IPS-20b (cell line): ENCODE results near the gene NRDC.
A peak's percentile ranks its signal among the peaks of the same experiment; 100 is the strongest.

Experiments
- H3K27ac ChIP-seq: one replicate; pipeline ENCODE4 v1.5.1; 2013; ENCODE audit warnings: low read length
- H3K27me3 ChIP-seq: 2 replicates; pipeline ENCODE4 v1.6.1; 2013; ENCODE audit warnings: mild to moderate bottlenecking, low read length, inconsistent platforms; ENCODE audit not compliant: insufficient read depth
- H3K36me3 ChIP-seq: 2 replicates; pipeline ENCODE4 v1.6.1; 2013; ENCODE audit warnings: low read depth, mild to moderate bottlenecking, inconsistent platforms, low read length, moderate library complexity; ENCODE audit not compliant: insufficient read depth
- H3K4me1 ChIP-seq: 2 replicates; pipeline ENCODE4 v1.6.1; 2013; ENCODE audit warnings: mild to moderate bottlenecking, control low read depth, inconsistent platforms, low read length, moderate library complexity; ENCODE audit not compliant: insufficient read depth
- H3K4me3 ChIP-seq: 2 replicates; pipeline ENCODE4 v1.5.1; 2013; ENCODE audit warnings: mild to moderate bottlenecking, low read length, inconsistent platforms
- H3K9ac ChIP-seq: 2 replicates; pipeline ENCODE4 v1.6.1; 2013; ENCODE audit warnings: low read depth, mild to moderate bottlenecking, inconsistent platforms, low read length, moderate library complexity
- H3K9me3 ChIP-seq: 2 replicates; pipeline ENCODE4 v1.6.1; 2013; ENCODE audit warnings: mild to moderate bottlenecking, low read depth, low read length, inconsistent platforms; ENCODE audit not compliant: insufficient read depth

The NRDC gene, protein sequence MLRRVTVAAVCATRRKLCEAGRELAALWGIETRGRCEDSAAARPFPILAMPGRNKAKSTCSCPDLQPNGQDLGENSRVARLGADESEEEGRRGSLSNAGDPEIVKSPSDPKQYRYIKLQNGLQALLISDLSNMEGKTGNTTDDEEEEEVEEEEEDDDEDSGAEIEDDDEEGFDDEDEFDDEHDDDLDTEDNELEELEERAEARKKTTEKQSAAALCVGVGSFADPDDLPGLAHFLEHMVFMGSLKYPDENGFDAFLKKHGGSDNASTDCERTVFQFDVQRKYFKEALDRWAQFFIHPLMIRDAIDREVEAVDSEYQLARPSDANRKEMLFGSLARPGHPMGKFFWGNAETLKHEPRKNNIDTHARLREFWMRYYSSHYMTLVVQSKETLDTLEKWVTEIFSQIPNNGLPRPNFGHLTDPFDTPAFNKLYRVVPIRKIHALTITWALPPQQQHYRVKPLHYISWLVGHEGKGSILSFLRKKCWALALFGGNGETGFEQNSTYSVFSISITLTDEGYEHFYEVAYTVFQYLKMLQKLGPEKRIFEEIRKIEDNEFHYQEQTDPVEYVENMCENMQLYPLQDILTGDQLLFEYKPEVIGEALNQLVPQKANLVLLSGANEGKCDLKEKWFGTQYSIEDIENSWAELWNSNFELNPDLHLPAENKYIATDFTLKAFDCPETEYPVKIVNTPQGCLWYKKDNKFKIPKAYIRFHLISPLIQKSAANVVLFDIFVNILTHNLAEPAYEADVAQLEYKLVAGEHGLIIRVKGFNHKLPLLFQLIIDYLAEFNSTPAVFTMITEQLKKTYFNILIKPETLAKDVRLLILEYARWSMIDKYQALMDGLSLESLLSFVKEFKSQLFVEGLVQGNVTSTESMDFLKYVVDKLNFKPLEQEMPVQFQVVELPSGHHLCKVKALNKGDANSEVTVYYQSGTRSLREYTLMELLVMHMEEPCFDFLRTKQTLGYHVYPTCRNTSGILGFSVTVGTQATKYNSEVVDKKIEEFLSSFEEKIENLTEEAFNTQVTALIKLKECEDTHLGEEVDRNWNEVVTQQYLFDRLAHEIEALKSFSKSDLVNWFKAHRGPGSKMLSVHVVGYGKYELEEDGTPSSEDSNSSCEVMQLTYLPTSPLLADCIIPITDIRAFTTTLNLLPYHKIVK

DNA sequence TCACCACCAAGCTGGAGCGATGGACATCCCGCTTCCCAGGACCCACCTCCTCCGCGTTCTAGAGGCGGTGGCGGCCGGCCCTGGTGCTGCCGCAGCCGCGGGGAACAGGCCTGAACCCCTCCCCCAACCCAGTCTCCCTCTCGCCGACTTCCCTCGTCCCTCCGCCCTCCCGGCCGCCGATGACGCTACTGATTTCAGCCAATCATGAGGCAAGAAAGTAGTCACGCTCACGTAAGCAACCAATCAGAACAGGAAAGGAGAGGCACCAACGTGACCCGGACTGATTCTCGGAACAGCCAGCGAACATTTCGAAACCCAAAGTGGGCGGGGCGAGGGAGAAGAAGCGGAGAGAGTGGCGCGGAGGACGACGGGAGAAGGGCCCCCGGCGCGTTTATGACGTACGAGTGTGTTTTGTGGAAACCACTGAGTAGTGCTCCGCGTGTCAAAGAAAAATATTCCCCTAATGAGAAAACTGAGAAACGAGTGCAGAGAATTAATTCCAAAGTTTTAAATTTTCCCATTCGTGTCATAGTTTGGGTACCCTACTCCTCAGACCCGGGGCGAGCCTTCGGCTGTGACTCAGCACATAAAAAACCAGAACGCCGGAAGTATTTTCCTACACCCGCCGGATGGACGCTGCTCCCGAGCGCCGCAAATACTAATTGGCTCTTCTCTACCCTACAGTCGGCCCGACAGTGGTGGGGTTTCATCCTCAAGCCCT is at the start of gene NRDC:
TSS of gene NRDC (minus strand) at position 112 of the 721 bp plus-strand sequence. CDS start 112 bp downstream, outside the sequence.
- H3K4me1 ChIP-seq = peaks cover 3% of the 10 kb centered on the region; the same call in 1 of the 2 replicates
- peak within 1 kb of the TSS; percentile 99 for H3K27ac ChIP-seq
- peaks cover 13% of the 10 kb centered on the region for H3K27me3 ChIP-seq
- H3K4me3 ChIP-seq = peak within 1 kb of the TSS; percentile 99
- no peaks in the 10 kb centered on the region for H3K9me3 ChIP-seq
- H3K36me3 ChIP-seq = no peaks in the 10 kb centered on the region
- peak within 1 kb of the TSS; percentile 98 for H3K9ac ChIP-seq

DNA sequence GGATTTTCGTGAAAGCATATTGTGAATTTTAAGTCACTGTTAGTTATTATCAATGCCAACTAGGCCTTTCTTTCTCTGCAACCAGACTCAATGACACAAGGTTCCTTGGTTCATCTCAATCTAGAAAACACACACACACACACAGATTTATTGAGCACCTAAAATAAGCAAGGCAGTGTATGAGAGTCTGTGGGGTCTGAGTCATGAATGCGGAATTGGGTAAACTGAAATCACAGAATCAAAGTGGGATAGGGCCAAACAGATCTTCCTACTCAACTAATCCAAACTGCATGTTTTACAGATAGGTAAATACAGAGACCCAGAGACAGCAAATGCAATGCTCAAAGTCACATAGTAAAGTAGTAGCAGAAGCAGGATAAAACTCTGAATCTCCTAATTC is 48.5 kb upstream of the NRDC start:
- Histone ChIP-seq H3K27ac (no peak overlapping the region), H3K9ac (no peak overlapping the region), H3K4me1 (no peaks in the 10 kb centered on the region), H3K36me3 (peaks cover 44% of the 10 kb centered on the region), H3K27me3 (no peaks in the 10 kb centered on the region), H3K4me3 (no peak overlapping the region), H3K9me3 (no peaks in the 10 kb centered on the region)

GRCh38 chr1:51926171-51926812 is 47.8 kb upstream of the NRDC start:
- Histone ChIP-seq H3K9ac (no peak overlapping the region), H3K27ac (no peak overlapping the region), H3K36me3 (peaks cover 37% of the 10 kb centered on the region), H3K4me3 (no peak overlapping the region), H3K27me3 (no peaks in the 10 kb centered on the region), H3K4me1 (no peaks in the 10 kb centered on the region), H3K9me3 (no peaks in the 10 kb centered on the region)

- Histone ChIP-seq H3K27me3 (no peaks in the 10 kb centered on the region), H3K27ac (no peak overlapping the region), H3K36me3 (peaks cover 41% of the 10 kb centered on the region), H3K4me3 (no peak overlapping the region), H3K4me1 (peaks cover 5% of the 10 kb centered on the region; the same call in 1 of the 2 replicates), H3K9me3 (no peaks in the 10 kb centered on the region), H3K9ac (no peak overlapping the region)
Measured at GRCh38 chr1:51924455-51924854, 45.9 kb upstream of the NRDC start.

DNA sequence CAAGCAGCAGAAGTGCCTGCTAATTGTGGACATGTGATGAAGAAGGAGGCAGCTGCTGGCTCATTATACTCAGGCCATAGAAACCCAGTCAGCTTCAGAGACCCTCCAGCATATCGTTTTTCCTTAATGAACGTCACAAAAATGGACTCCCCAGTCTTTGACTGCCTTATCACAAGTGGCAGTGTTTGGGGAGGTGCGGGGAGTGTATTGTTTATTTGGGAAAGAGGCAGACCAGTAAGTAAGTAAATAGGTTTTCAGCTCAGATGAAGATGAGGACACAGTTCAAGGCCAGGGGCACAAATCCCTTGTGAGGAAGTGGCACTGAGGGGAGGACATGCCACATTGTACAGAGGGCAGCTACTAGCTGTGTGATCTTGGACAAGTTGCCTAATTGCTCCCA is 43.5 kb upstream of the NRDC start:
- peaks cover 60% of the 10 kb centered on the region for H3K36me3 ChIP-seq
- no peaks in the 10 kb centered on the region for H3K9me3 ChIP-seq
- H3K27ac ChIP-seq = no peak overlapping the region
- H3K9ac ChIP-seq = no peak overlapping the region
- peaks cover 5% of the 10 kb centered on the region; the same call in 1 of the 2 replicates for H3K4me1 ChIP-seq
- H3K27me3 ChIP-seq = no peaks in the 10 kb centered on the region; the same call in 1 of the 2 replicates
- no peak overlapping the region for H3K4me3 ChIP-seq

GRCh38 chr1:51920130-51920529 is 41.6 kb upstream of the NRDC start:
- Histone ChIP-seq H3K4me3 (no peak overlapping the region), H3K9me3 (no peaks in the 10 kb centered on the region), H3K36me3 (peaks cover 61% of the 10 kb centered on the region), H3K9ac (no peak overlapping the region), H3K27ac (no peak overlapping the region), H3K4me1 (peaks cover 5% of the 10 kb centered on the region; the same call in 1 of the 2 replicates), H3K27me3 (no peaks in the 10 kb centered on the region; the same call in 1 of the 2 replicates)

DNA sequence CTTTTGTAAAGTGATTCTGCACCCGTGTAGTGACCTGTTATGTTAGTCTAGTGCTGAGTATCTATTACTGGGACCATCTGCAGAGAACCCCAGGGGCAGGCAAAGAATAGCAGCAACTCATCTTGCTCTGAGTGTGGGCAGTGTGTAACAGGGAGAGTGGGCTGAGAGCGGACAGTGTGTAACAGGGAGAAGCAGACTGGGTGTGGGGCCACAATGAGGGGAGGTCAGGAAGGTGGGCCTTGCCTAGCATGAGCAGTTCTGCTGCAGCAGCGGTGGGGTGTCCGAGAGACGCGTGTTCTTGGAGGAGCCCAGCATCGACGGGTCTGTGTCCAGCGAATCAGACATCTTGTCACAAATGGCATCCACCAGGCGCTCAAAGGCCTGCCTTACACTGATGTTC is 41.2 kb upstream of the NRDC start:
- Histone ChIP-seq H3K9me3 (no peaks in the 10 kb centered on the region), H3K9ac (no peak overlapping the region), H3K36me3 (peaks cover 60% of the 10 kb centered on the region), H3K4me3 (no peak overlapping the region), H3K27me3 (no peaks in the 10 kb centered on the region; the same call in 1 of the 2 replicates), H3K27ac (no peak overlapping the region), H3K4me1 (peaks cover 5% of the 10 kb centered on the region; the same call in 1 of the 2 replicates)

DNA sequence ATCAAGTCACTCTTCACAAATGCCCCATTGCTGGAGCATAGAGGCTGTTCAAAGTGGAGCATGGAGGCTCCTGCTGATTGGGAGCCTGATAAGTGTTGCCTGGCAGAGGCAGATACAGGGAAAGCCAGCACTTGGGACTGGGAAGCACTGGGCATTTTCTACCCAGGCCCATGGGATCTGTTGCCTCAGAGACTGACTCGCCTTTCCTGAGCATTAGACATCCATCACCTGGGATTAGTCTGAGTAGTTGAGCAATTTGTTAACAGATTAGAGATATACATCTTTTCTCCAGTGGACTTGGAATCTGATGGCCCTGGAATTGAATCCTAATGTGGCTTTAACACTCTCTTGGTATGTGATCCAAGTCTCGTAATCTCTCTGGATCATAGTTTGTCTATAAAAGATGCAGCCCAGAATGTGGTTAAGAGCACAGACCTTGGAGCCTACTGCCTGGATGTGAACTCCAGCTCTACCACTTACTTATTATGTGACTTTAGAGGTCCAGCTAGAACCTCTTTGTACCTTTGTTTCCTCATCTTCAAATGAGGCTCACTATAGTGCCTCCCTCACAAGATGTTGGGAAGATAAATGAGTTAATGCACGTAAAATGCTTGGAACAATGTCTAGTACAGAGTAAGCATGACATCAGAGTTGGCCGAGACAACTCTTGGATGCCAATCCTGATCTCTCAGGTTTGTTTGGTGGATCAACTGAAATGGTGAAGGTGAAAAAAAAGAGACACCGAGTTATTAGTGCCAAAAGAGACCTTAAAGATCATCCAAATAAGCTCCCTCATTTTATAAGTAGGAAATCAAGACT is 38.3 kb upstream of the NRDC start:
- H3K36me3 ChIP-seq = peaks cover 57% of the 10 kb centered on the region
- no peak overlapping the region for H3K4me3 ChIP-seq
- peaks cover 5% of the 10 kb centered on the region; the same call in 1 of the 2 replicates for H3K4me1 ChIP-seq
- H3K27ac ChIP-seq = no peak overlapping the region
- no peak overlapping the region for H3K9ac ChIP-seq
- H3K27me3 ChIP-seq = no peaks in the 10 kb centered on the region; the same call in 1 of the 2 replicates
- H3K9me3 ChIP-seq = no peaks in the 10 kb centered on the region

- no peaks in the 10 kb centered on the region for H3K9me3 ChIP-seq
- H3K4me1 ChIP-seq = peaks cover 6% of the 10 kb centered on the region
- H3K4me3 ChIP-seq = no peak overlapping the region
- H3K27ac ChIP-seq = no peak overlapping the region
- H3K27me3 ChIP-seq = no peaks in the 10 kb centered on the region; the same call in 1 of the 2 replicates
- peaks cover 57% of the 10 kb centered on the region for H3K36me3 ChIP-seq
- H3K9ac ChIP-seq = no peak overlapping the region
Measured at GRCh38 chr1:51915951-51916350, 37.4 kb upstream of the NRDC start.

GRCh38 chr1:51912881-51913280 is 34.4 kb upstream of the NRDC start:
- Histone ChIP-seq H3K9me3 (no peaks in the 10 kb centered on the region), H3K27ac (no peak overlapping the region), H3K9ac (no peak overlapping the region), H3K4me1 (peaks cover 18% of the 10 kb centered on the region), H3K27me3 (no peaks in the 10 kb centered on the region), H3K36me3 (peaks cover 33% of the 10 kb centered on the region), H3K4me3 (no peak overlapping the region)
